ENCODE results near the gene MDFIC. TPM values are rescaled to one million over a fixed set of nuclear protein-coding genes. Genes with fewer than 3 reads are reported as not detected.
A peak's percentile ranks its signal among the peaks of the same experiment; 100 is the strongest.

Gene MDFIC
- polyA plus RNA-seq, 2 donors = 9.8 to 14.5 TPM

DNA sequence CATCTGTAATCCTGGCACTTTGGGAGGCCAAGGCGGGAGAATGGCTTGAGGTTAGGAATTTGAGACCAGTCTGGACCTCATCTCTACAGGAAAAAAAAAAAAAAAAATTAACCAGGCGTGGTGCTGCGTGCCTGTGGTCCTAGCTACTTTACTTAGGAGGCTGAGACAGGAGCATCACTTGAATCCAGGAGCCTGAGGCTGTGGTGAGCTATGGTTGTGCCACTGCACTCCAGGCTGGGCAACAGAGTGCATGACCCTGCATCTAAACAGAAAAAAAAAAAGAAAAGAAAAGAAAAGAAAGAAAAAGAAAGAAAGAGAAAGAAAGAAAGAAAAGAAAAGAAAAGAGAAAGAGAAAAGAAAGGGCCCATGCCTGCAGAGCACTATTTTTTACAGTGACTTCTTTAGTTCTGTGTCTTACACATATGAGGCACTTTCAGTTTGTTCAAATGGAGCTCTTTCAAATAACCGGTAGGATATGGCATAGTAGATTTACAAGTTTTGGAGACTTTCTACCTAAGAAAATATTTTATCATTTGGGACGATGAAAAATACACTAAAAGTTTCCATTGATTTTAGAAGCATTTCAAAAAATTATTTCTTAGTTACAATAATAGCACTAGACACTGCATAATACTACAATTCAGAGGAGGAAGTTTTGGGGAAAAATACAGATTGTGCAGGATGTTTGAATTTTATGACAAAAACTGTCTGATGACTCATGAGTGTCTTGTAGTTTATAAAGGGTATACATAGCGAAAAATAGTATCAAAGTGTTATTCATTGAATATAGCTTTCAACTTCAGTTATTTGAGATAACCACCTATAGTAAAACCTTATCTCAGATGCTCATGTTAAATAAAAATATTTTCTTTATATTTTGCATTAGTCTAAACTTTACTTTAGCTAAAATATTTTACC, 75.9 kb downstream of the MDFIC start:
- H3K36me3 ChIP-seq (ENCODE audit: control insufficient read depth in 2 of 2, insufficient read depth in 2 of 2, low read length in 1 of 2) = no peaks in the 10 kb centered on the region
- H3K27ac ChIP-seq (ENCODE audit: low read depth in 2 of 2, low read length in 1 of 2) = no peak overlapping the region
- peaks cover 0 to 2% of the 10 kb centered on the region in 2 donors for H3K27me3 ChIP-seq (ENCODE audit: control insufficient read depth in 1 of 2, insufficient read depth in 2 of 2, low read length in 2 of 2)
- WGBS, 2 donors = 86 to 89% methylated on average over 6 of the region's 6 CpGs
- H3K9me3 ChIP-seq (ENCODE audit: control insufficient read depth in 2 of 2, insufficient read depth in 1 of 2, low read depth in 1 of 2, low read length in 1 of 2) = no peaks in the 10 kb centered on the region
- no peak overlapping the region for H3K4me3 ChIP-seq (ENCODE audit: low read depth in 1 of 2, low read length in 2 of 2)
- H3K4me1 ChIP-seq (ENCODE audit: control insufficient read depth in 2 of 2, insufficient read depth in 2 of 2, low read length in 1 of 2) = no peaks in the 10 kb centered on the region

DNA sequence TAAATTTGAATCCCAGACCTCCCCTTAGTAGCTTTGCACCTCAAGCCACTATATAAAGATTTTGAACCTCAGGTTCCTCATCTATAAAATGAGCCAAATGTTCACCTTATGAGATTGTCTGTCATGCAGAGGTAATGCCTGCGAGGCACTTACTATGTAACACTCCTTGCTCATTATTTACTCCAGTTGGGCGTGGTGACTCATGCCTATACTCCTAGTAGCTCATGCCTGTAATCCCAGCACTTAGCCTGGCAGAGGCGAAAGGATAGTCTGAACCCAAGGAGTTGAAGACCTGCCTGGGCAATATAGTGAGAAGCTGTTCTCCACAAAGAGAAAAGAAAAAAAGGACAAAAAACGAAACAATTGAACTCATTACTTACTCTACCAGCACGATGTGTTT, 82.2 kb downstream of the MDFIC start:
- 56 to 61% methylated on average over 5 of the region's 5 CpGs for WGBS, 2 donors
- Histone ChIP-seq H3K4me1 (ENCODE audit: control insufficient read depth in 2 of 2, insufficient read depth in 2 of 2, low read length in 1 of 2) (no peaks in the 10 kb centered on the region), H3K27ac (ENCODE audit: low read depth in 2 of 2, low read length in 1 of 2) (no peak overlapping the region), H3K9me3 (ENCODE audit: control insufficient read depth in 2 of 2, insufficient read depth in 1 of 2, low read depth in 1 of 2, low read length in 1 of 2) (no peaks in the 10 kb centered on the region), H3K27me3 (ENCODE audit: control insufficient read depth in 1 of 2, insufficient read depth in 2 of 2, low read length in 2 of 2) (peaks cover 0 to 2% of the 10 kb centered on the region in 2 donors), H3K36me3 (ENCODE audit: control insufficient read depth in 2 of 2, insufficient read depth in 2 of 2, low read length in 1 of 2) (no peaks in the 10 kb centered on the region), H3K4me3 (ENCODE audit: low read depth in 1 of 2, low read length in 2 of 2) (no peak overlapping the region)

DNA sequence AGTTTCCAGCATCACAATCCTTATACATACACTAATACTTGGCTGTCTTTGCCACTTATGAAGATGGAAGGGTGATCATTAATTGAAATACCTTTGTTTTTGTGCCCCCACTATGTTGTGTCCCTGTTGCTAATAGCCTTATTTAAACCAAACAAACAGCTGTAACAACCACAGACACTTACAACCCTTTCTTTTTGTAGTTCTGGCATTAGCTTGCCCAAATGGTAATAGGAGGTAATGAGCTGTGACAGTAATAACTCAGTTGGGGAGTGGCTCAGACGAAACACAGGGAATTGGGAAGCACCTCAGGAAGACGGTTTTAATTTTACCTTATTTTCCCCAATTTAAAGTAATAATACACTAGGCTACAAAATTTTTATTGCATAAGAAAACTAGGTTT, 83.4 kb downstream of the MDFIC start:
- WGBS, 2 donors = 70 to 87% methylated on average over 2 of the region's 2 CpGs
- Histone ChIP-seq H3K4me1 (ENCODE audit: control insufficient read depth in 2 of 2, insufficient read depth in 2 of 2, low read length in 1 of 2) (no peaks in the 10 kb centered on the region), H3K36me3 (ENCODE audit: control insufficient read depth in 2 of 2, insufficient read depth in 2 of 2, low read length in 1 of 2) (no peaks in the 10 kb centered on the region), H3K4me3 (ENCODE audit: low read depth in 1 of 2, low read length in 2 of 2) (no peak overlapping the region), H3K27ac (ENCODE audit: low read depth in 2 of 2, low read length in 1 of 2) (no peak overlapping the region), H3K27me3 (ENCODE audit: control insufficient read depth in 1 of 2, insufficient read depth in 2 of 2, low read length in 2 of 2) (peaks cover 0 to 2% of the 10 kb centered on the region in 2 donors), H3K9me3 (ENCODE audit: control insufficient read depth in 2 of 2, insufficient read depth in 1 of 2, low read depth in 1 of 2, low read length in 1 of 2) (no peaks in the 10 kb centered on the region)

DNA sequence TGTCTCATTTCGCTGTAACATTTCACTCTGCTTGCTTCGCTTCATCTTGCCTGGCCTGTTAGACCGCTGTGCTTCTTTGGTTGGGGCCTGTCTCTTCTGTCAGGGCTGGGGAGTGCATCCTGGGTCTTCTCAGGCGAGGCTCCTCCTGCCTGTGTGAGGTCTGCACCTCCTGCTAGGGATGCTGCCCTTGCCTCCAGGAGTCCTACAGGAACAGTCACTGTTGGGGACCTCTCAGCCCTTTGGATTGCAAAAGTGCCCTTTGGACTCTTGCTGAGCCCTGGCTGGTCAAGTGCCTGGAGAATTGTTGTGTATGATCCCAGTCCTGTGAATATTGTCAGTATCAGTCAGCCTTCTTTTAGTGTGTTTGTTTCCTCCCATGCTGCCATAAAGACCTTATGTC, 84.1 kb downstream of the MDFIC start:
- 77 to 94% methylated on average over 4 of the region's 4 CpGs for WGBS, 2 donors
- Histone ChIP-seq H3K27me3 (ENCODE audit: control insufficient read depth in 1 of 2, insufficient read depth in 2 of 2, low read length in 2 of 2) (peaks cover 0 to 2% of the 10 kb centered on the region in 2 donors), H3K9me3 (ENCODE audit: control insufficient read depth in 2 of 2, insufficient read depth in 1 of 2, low read depth in 1 of 2, low read length in 1 of 2) (no peaks in the 10 kb centered on the region), H3K36me3 (ENCODE audit: control insufficient read depth in 2 of 2, insufficient read depth in 2 of 2, low read length in 1 of 2) (no peaks in the 10 kb centered on the region), H3K4me1 (ENCODE audit: control insufficient read depth in 2 of 2, insufficient read depth in 2 of 2, low read length in 1 of 2) (no peaks in the 10 kb centered on the region), H3K27ac (ENCODE audit: low read depth in 2 of 2, low read length in 1 of 2) (no peak overlapping the region), H3K4me3 (ENCODE audit: low read depth in 1 of 2, low read length in 2 of 2) (no peak overlapping the region)

DNA sequence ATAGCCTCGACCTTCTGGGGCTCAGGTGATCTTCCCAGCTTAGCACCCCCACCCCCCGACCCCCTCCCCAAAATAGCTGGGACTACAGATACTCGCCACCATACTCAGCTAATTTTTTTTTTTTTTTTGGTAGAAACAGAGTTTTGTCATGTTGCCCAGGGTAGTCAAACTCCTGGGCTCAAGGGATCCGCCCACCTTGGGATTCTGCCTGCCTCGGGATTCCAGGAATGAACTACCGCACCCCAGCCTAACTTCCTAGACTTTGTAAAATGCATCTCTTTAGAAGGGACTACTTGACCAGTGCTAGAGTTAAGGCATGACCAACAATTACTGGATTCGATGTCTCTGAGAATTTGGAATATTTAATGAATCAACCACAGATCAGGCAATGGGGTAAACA, 85.9 kb downstream of the MDFIC start:
- Histone ChIP-seq H3K4me3 (ENCODE audit: low read depth in 1 of 2, low read length in 2 of 2) (no peak overlapping the region), H3K36me3 (ENCODE audit: control insufficient read depth in 2 of 2, insufficient read depth in 2 of 2, low read length in 1 of 2) (no peaks in the 10 kb centered on the region), H3K27me3 (ENCODE audit: control insufficient read depth in 1 of 2, insufficient read depth in 2 of 2, low read length in 2 of 2) (no peaks in the 10 kb centered on the region), H3K4me1 (ENCODE audit: control insufficient read depth in 2 of 2, insufficient read depth in 2 of 2, low read length in 1 of 2) (no peaks in the 10 kb centered on the region), H3K27ac (ENCODE audit: low read depth in 2 of 2, low read length in 1 of 2) (no peak overlapping the region), H3K9me3 (ENCODE audit: control insufficient read depth in 2 of 2, insufficient read depth in 1 of 2, low read depth in 1 of 2, low read length in 1 of 2) (no peaks in the 10 kb centered on the region)
- WGBS, 2 donors = 77 to 85% methylated on average over 7 of the region's 7 CpGs

DNA sequence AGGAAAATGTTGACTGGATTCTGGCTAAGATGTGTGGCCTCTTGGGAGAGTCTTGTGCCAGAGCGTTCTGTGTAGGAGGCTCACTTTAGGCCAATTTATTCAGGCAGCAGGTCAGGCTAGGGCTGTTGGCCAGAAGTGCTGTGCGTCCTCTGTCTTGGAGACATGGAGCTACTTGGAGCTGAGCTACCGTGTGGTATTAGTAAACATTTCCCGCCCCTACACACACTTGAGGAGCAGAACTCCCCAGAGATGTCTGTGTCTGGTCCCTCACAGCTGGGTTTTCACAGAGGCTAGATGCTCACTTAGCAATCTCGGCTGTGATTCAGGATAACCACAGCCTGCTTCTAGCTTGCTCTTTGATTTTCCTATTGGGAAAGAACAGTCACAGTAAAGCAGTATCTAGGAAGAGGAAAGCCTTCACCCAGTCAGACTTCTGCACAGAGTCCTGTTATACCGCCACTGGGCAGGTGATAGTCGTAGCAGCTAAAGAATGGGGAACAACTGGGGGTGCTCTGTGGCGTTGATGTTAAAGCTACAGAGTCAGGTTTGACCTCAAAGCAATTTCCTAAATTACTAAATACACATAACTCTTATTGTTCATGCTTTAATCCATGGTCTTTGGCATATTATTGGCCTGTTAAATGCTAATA, 86.7 kb downstream of the MDFIC start:
- no peaks in the 10 kb centered on the region for H3K27me3 ChIP-seq (ENCODE audit: control insufficient read depth in 1 of 2, insufficient read depth in 2 of 2, low read length in 2 of 2)
- 58 to 62% methylated on average over 8 of the region's 8 CpGs for WGBS, 2 donors
- no peaks in the 10 kb centered on the region for H3K9me3 ChIP-seq (ENCODE audit: control insufficient read depth in 2 of 2, insufficient read depth in 1 of 2, low read depth in 1 of 2, low read length in 1 of 2)
- no peaks in the 10 kb centered on the region for H3K4me1 ChIP-seq (ENCODE audit: control insufficient read depth in 2 of 2, insufficient read depth in 2 of 2, low read length in 1 of 2)
- no peaks in the 10 kb centered on the region for H3K36me3 ChIP-seq (ENCODE audit: control insufficient read depth in 2 of 2, insufficient read depth in 2 of 2, low read length in 1 of 2)
- H3K27ac ChIP-seq (ENCODE audit: low read depth in 2 of 2, low read length in 1 of 2) = peak overlapping the region; percentile 24 to 44
- no peak overlapping the region for H3K4me3 ChIP-seq (ENCODE audit: low read depth in 1 of 2, low read length in 2 of 2)

DNA sequence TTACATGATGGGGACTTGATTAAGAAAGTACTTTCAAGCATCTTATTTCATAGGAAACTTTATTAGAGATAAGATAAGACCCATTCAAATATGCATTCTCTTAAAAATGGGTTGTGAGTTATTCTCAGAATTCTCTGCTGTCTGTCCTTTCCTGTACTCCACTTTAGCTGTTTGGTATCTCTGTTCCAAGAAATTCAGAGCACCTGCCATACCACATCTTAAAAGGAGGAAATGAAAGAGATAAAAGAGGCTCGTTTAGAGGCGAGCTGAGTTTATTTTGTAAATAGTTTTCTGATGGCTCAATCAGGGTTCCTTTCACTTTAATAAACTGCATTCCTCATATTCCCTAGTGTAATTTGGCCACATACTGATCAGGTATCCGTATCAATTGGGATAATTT, 87.2 kb downstream of the MDFIC start:
- no peaks in the 10 kb centered on the region for H3K36me3 ChIP-seq (ENCODE audit: control insufficient read depth in 2 of 2, insufficient read depth in 2 of 2, low read length in 1 of 2)
- H3K4me3 ChIP-seq (ENCODE audit: low read depth in 1 of 2, low read length in 2 of 2) = no peak overlapping the region
- no peak overlapping the region for H3K27ac ChIP-seq (ENCODE audit: low read depth in 2 of 2, low read length in 1 of 2)
- no peaks in the 10 kb centered on the region for H3K4me1 ChIP-seq (ENCODE audit: control insufficient read depth in 2 of 2, insufficient read depth in 2 of 2, low read length in 1 of 2)
- no peaks in the 10 kb centered on the region for H3K27me3 ChIP-seq (ENCODE audit: control insufficient read depth in 1 of 2, insufficient read depth in 2 of 2, low read length in 2 of 2)
- WGBS, 2 donors = 17 to 18% methylated on average over 3 of the region's 3 CpGs
- no peaks in the 10 kb centered on the region for H3K9me3 ChIP-seq (ENCODE audit: control insufficient read depth in 2 of 2, insufficient read depth in 1 of 2, low read depth in 1 of 2, low read length in 1 of 2)

DNA sequence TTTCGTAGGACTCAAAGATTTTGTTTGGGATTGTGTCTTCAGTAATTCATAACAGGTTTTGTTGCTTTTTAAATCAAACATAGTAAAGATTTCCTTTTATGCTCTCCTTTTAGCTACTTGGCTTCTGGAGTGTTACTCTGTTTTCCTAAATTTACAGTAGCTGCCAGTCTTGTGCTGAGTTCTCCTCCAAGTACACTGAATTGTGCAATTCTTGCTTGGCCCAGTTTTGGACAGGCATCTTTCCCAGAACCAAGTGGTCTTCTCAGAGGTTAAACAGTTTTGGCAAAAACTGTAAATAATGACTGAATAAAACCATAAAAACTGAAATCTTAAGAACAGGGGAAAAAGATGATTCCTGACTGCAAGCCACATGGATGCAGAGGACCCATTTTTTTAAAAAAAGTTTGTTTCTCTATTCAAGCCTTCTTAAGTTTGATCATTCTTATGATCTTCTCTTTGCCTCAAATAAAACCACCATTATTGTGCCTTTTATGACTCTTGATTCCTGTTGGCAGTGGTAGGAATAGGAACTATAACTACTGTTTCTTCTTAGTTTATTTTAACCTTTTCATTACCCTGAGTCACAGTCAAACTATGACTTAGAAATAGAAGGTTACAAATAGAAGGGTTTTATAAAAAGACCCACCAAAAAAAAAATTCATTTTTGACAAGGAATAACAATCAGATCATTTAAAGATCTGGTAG, 88.0 kb downstream of the MDFIC start:
- no peaks in the 10 kb centered on the region for H3K9me3 ChIP-seq (ENCODE audit: control insufficient read depth in 2 of 2, insufficient read depth in 1 of 2, low read depth in 1 of 2, low read length in 1 of 2)
- H3K4me1 ChIP-seq (ENCODE audit: control insufficient read depth in 2 of 2, insufficient read depth in 2 of 2, low read length in 1 of 2) = no peaks in the 10 kb centered on the region
- H3K36me3 ChIP-seq (ENCODE audit: control insufficient read depth in 2 of 2, insufficient read depth in 2 of 2, low read length in 1 of 2) = no peaks in the 10 kb centered on the region
- H3K27ac ChIP-seq (ENCODE audit: low read depth in 2 of 2, low read length in 1 of 2) = peak overlapping the region in 1 of 2 donors; percentile 4
- 63 to 79% methylated on average over 1 of the region's 1 CpG for WGBS, 2 donors
- no peaks in the 10 kb centered on the region for H3K27me3 ChIP-seq (ENCODE audit: control insufficient read depth in 1 of 2, insufficient read depth in 2 of 2, low read length in 2 of 2)
- no peak overlapping the region for H3K4me3 ChIP-seq (ENCODE audit: low read depth in 1 of 2, low read length in 2 of 2)

DNA sequence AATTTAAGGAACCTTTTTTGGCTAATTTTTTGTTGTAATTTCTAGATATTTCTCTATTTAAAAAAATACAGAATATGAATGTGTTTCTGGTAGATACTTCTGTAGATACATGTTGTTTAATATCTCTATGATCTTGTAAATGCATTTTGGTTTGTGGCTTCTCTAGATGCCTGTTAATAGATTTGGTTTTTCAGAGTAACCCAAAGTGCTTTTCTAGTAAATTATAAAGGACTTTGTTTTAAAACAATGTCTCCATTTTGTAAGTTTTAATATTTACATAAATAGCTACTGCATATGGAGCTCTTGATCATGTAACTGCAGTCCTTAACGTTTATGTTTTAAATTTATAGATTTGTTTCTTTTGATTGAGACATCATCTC, 88.5 kb downstream of the MDFIC start:
- H3K4me1 ChIP-seq (ENCODE audit: control insufficient read depth in 2 of 2, insufficient read depth in 2 of 2, low read length in 1 of 2) = no peaks in the 10 kb centered on the region
- H3K36me3 ChIP-seq (ENCODE audit: control insufficient read depth in 2 of 2, insufficient read depth in 2 of 2, low read length in 1 of 2) = no peaks in the 10 kb centered on the region
- H3K9me3 ChIP-seq (ENCODE audit: control insufficient read depth in 2 of 2, insufficient read depth in 1 of 2, low read depth in 1 of 2, low read length in 1 of 2) = no peaks in the 10 kb centered on the region
- H3K4me3 ChIP-seq (ENCODE audit: low read depth in 1 of 2, low read length in 2 of 2) = no peak overlapping the region
- H3K27ac ChIP-seq (ENCODE audit: low read depth in 2 of 2, low read length in 1 of 2) = no peak overlapping the region
- WGBS, 2 donors = 59 to 69% methylated on average over 1 of the region's 1 CpG
- H3K27me3 ChIP-seq (ENCODE audit: control insufficient read depth in 1 of 2, insufficient read depth in 2 of 2, low read length in 2 of 2) = no peaks in the 10 kb centered on the region
